Measurements from ENCODE around the gene PTH1R.

PTH1R gene

GRCh38 chr3:46927718-46928073 lies 50.2 kb downstream of the PTH1R start:
- Histone ChIP-seq H3K4me1 (ENCODE audit: control insufficient read depth, insufficient read depth, low read length) (no peaks in the 10 kb centered on the region; the same call in 1 of the 2 replicates), H3K9me3 (ENCODE audit: control insufficient read depth, insufficient read depth, low read length) (no peaks in the 10 kb centered on the region), H3K36me3 (ENCODE audit: control insufficient read depth, insufficient read depth, low read length) (peaks cover 6% of the 10 kb centered on the region; the same call in 1 of the 2 replicates), H3K27me3 (ENCODE audit: control insufficient read depth, insufficient read depth, low read length) (no peaks in the 10 kb centered on the region), H3K27ac (ENCODE audit: low read length) (no peak overlapping the region), H3K4me3 (ENCODE audit: low read length) (no peak overlapping the region)
- WGBS (ENCODE audit: insufficient coverage, insufficient read length): no CpG with 5 or more reads among the region's 6 CpGs
- DNase-seq (ENCODE audit: low read depth, low spot score): no peak

- no CpG with 5 or more reads among the region's 1 CpG for WGBS (ENCODE audit: insufficient coverage, insufficient read length)
- Histone ChIP-seq H3K27ac (ENCODE audit: low read length) (no peak overlapping the region), H3K9me3 (ENCODE audit: control insufficient read depth, insufficient read depth, low read length) (no peaks in the 10 kb centered on the region), H3K4me1 (ENCODE audit: control insufficient read depth, insufficient read depth, low read length) (no peaks in the 10 kb centered on the region; the same call in 1 of the 2 replicates), H3K27me3 (ENCODE audit: control insufficient read depth, insufficient read depth, low read length) (no peaks in the 10 kb centered on the region), H3K36me3 (ENCODE audit: control insufficient read depth, insufficient read depth, low read length) (peaks cover 6% of the 10 kb centered on the region; the same call in 1 of the 2 replicates), H3K4me3 (ENCODE audit: low read length) (no peak overlapping the region)
- no peak for DNase-seq (ENCODE audit: low read depth, low spot score)
Observed at GRCh38 chr3:46928282-46928681, 50.8 kb downstream of the PTH1R start.

- DNase-seq (ENCODE audit: low read depth, low spot score): no peak
- Histone ChIP-seq H3K36me3 (ENCODE audit: control insufficient read depth, insufficient read depth, low read length) (peaks cover 6% of the 10 kb centered on the region; the same call in 1 of the 2 replicates), H3K4me1 (ENCODE audit: control insufficient read depth, insufficient read depth, low read length) (no peaks in the 10 kb centered on the region; the same call in 1 of the 2 replicates), H3K27ac (ENCODE audit: low read length) (no peak overlapping the region), H3K27me3 (ENCODE audit: control insufficient read depth, insufficient read depth, low read length) (no peaks in the 10 kb centered on the region), H3K4me3 (ENCODE audit: low read length) (no peak overlapping the region), H3K9me3 (ENCODE audit: control insufficient read depth, insufficient read depth, low read length) (no peaks in the 10 kb centered on the region)
- no CpG with 5 or more reads among the region's 2 CpGs for WGBS (ENCODE audit: insufficient coverage, insufficient read length)
Observed at GRCh38 chr3:46929324-46929723, 51.8 kb downstream of the PTH1R start.

GRCh38 chr3:46930166-46930944 lies 52.8 kb downstream of the PTH1R start:
- no peak overlapping the region for H3K27ac ChIP-seq (ENCODE audit: low read length)
- H3K9me3 ChIP-seq (ENCODE audit: control insufficient read depth, insufficient read depth, low read length): no peaks in the 10 kb centered on the region
- H3K36me3 ChIP-seq (ENCODE audit: control insufficient read depth, insufficient read depth, low read length): no peaks in the 10 kb centered on the region; the same call in 1 of the 2 replicates
- H3K27me3 ChIP-seq (ENCODE audit: control insufficient read depth, insufficient read depth, low read length): no peaks in the 10 kb centered on the region
- no CpG with 5 or more reads among the region's 9 CpGs for WGBS (ENCODE audit: insufficient coverage, insufficient read length)
- DNase-seq (ENCODE audit: low read depth, low spot score): no peak
- H3K4me1 ChIP-seq (ENCODE audit: control insufficient read depth, insufficient read depth, low read length): peaks cover 4% of the 10 kb centered on the region
- no peak overlapping the region for H3K4me3 ChIP-seq (ENCODE audit: low read length)

- no peaks in the 10 kb centered on the region for H3K9me3 ChIP-seq (ENCODE audit: control insufficient read depth, insufficient read depth, low read length)
- no CpG with 5 or more reads among the region's 3 CpGs for WGBS (ENCODE audit: insufficient coverage, insufficient read length)
- peaks cover 4% of the 10 kb centered on the region for H3K4me1 ChIP-seq (ENCODE audit: control insufficient read depth, insufficient read depth, low read length)
- no peak for DNase-seq (ENCODE audit: low read depth, low spot score)
- H3K4me3 ChIP-seq (ENCODE audit: low read length): no peak overlapping the region
- no peak overlapping the region for H3K27ac ChIP-seq (ENCODE audit: low read length)
- no peaks in the 10 kb centered on the region for H3K27me3 ChIP-seq (ENCODE audit: control insufficient read depth, insufficient read depth, low read length)
- no peaks in the 10 kb centered on the region for H3K36me3 ChIP-seq (ENCODE audit: control insufficient read depth, insufficient read depth, low read length)
Observed at GRCh38 chr3:46930945-46931403, 53.5 kb downstream of the PTH1R start.

- H3K36me3 ChIP-seq (ENCODE audit: control insufficient read depth, insufficient read depth, low read length): no peaks in the 10 kb centered on the region; the same call in 1 of the 2 replicates
- no peak for DNase-seq (ENCODE audit: low read depth, low spot score)
- H3K27me3 ChIP-seq (ENCODE audit: control insufficient read depth, insufficient read depth, low read length): no peaks in the 10 kb centered on the region
- no peak overlapping the region for H3K4me3 ChIP-seq (ENCODE audit: low read length)
- peaks cover 4% of the 10 kb centered on the region for H3K4me1 ChIP-seq (ENCODE audit: control insufficient read depth, insufficient read depth, low read length)
- H3K27ac ChIP-seq (ENCODE audit: low read length): no peak overlapping the region
- WGBS (ENCODE audit: insufficient coverage, insufficient read length): no CpG with 5 or more reads among the region's 6 CpGs
- H3K9me3 ChIP-seq (ENCODE audit: control insufficient read depth, insufficient read depth, low read length): no peaks in the 10 kb centered on the region
Observed at GRCh38 chr3:46931631-46932331, 54.3 kb downstream of the PTH1R start.

- no CpG with 5 or more reads among the region's 7 CpGs for WGBS (ENCODE audit: insufficient coverage, insufficient read length)
- Histone ChIP-seq H3K4me1 (ENCODE audit: control insufficient read depth, insufficient read depth, low read length) (peaks cover 4% of the 10 kb centered on the region), H3K27ac (ENCODE audit: low read length) (no peak overlapping the region), H3K9me3 (ENCODE audit: control insufficient read depth, insufficient read depth, low read length) (no peaks in the 10 kb centered on the region), H3K36me3 (ENCODE audit: control insufficient read depth, insufficient read depth, low read length) (no peaks in the 10 kb centered on the region; the same call in 1 of the 2 replicates), H3K4me3 (ENCODE audit: low read length) (no peak overlapping the region), H3K27me3 (ENCODE audit: control insufficient read depth, insufficient read depth, low read length) (no peaks in the 10 kb centered on the region)
- DNase-seq (ENCODE audit: low read depth, low spot score): no peak
Observed at GRCh38 chr3:46932455-46933225, 55.1 kb downstream of the PTH1R start.

- Histone ChIP-seq H3K27me3 (ENCODE audit: control insufficient read depth, insufficient read depth, low read length) (no peaks in the 10 kb centered on the region), H3K4me1 (ENCODE audit: control insufficient read depth, insufficient read depth, low read length) (peaks cover 4% of the 10 kb centered on the region), H3K4me3 (ENCODE audit: low read length) (no peak overlapping the region), H3K27ac (ENCODE audit: low read length) (no peak overlapping the region), H3K36me3 (ENCODE audit: control insufficient read depth, insufficient read depth, low read length) (no peaks in the 10 kb centered on the region; the same call in 1 of the 2 replicates), H3K9me3 (ENCODE audit: control insufficient read depth, insufficient read depth, low read length) (no peaks in the 10 kb centered on the region)
- no CpG with 5 or more reads among the region's 6 CpGs for WGBS (ENCODE audit: insufficient coverage, insufficient read length)
- DNase-seq (ENCODE audit: low read depth, low spot score): no peak
Observed at GRCh38 chr3:46933261-46933660, 55.7 kb downstream of the PTH1R start.

GRCh38 chr3:46934072-46934471 lies 56.6 kb downstream of the PTH1R start:
- Histone ChIP-seq H3K4me3 (ENCODE audit: low read length) (no peak overlapping the region), H3K4me1 (ENCODE audit: control insufficient read depth, insufficient read depth, low read length) (peaks cover 4% of the 10 kb centered on the region), H3K36me3 (ENCODE audit: control insufficient read depth, insufficient read depth, low read length) (no peaks in the 10 kb centered on the region; the same call in 1 of the 2 replicates), H3K9me3 (ENCODE audit: control insufficient read depth, insufficient read depth, low read length) (no peaks in the 10 kb centered on the region), H3K27me3 (ENCODE audit: control insufficient read depth, insufficient read depth, low read length) (no peaks in the 10 kb centered on the region), H3K27ac (ENCODE audit: low read length) (no peak overlapping the region)
- DNase-seq (ENCODE audit: low read depth, low spot score): no peak
- WGBS (ENCODE audit: insufficient coverage, insufficient read length): no CpG with 5 or more reads among the region's 2 CpGs

- Histone ChIP-seq H3K27ac (ENCODE audit: low read length) (no peak overlapping the region), H3K27me3 (ENCODE audit: control insufficient read depth, insufficient read depth, low read length) (no peaks in the 10 kb centered on the region), H3K4me3 (ENCODE audit: low read length) (no peak overlapping the region), H3K36me3 (ENCODE audit: control insufficient read depth, insufficient read depth, low read length) (no peaks in the 10 kb centered on the region; the same call in 1 of the 2 replicates), H3K4me1 (ENCODE audit: control insufficient read depth, insufficient read depth, low read length) (peaks cover 4% of the 10 kb centered on the region), H3K9me3 (ENCODE audit: control insufficient read depth, insufficient read depth, low read length) (no peaks in the 10 kb centered on the region)
- no peak for DNase-seq (ENCODE audit: low read depth, low spot score)
- no CpG with 5 or more reads among the region's 8 CpGs for WGBS (ENCODE audit: insufficient coverage, insufficient read length)
Observed at GRCh38 chr3:46934498-46935167, 57.1 kb downstream of the PTH1R start.
